ENCODE results near the gene CTCFL. TPM values are rescaled to one million over a fixed set of nuclear protein-coding genes. Genes with fewer than 3 reads are reported as not detected.

Gene CTCFL
- total RNA-seq, 1 donor from 2014 or later, result not detected

DNA sequence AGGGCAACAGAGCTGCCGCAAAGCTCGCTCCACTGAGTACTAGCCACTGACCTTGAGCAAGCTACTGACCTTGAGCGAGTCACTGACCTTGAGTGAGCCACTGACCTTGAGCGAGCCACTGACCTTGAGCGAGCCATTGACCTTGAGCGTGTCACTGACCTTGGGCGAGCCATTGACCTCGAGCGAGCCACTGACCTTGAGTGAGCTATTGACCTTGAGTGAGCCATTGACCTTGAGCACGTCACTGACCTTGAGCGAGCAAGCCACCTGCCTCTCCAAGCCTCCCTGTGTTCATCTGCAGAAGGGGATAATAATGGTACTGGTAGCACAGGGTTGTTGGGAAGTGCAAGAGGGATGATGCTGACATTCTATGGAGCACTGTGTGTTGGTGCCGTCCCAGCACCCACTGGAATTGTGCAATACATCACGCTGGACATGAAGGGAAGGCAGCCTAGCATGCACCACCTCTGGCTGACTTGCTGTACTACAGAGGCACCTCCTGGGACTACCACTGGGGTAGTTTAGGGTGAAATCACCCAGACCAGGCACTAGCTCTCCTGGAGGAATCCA is 60.2 kb downstream of the CTCFL start:
- DNase-seq, result no peak

DNA sequence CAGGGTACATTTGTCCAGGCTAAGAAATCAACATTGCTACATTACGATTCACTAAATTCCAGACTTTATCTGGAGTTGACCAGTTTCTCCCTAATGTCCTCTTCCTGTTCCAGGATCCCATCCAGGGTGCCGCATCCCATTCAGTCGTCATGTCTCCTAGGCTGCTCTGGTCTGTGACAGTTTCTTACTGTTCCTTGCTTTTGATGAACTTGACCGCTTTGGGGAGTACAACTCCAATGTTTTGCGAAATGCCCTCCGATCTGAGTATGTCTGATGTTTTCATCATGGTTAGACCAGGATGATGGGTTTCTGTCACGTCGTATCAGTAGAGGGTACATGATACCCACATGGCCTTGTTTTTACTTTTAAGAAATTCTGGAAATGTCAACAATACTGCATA is 62.2 kb downstream of the CTCFL start:
- DNase-seq, result no peak

- DNase-seq, result no peak
Measured at GRCh38 chr20:57461726-57462125, 63.2 kb downstream of the CTCFL start.

GRCh38 chr20:57460781-57461465 is 64.0 kb downstream of the CTCFL start:
- DNase-seq, result no peak

GRCh38 chr20:57459897-57460296 is 65.0 kb downstream of the CTCFL start:
- DNase-seq, result no peak

- DNase-seq, result no peak
Measured at GRCh38 chr20:57459278-57459677, 65.7 kb downstream of the CTCFL start.

GRCh38 chr20:57458400-57459160 is 66.4 kb downstream of the CTCFL start:
- DNase-seq, result peak; percentile 63

GRCh38 chr20:57457243-57458095 is 67.5 kb downstream of the CTCFL start:
- DNase-seq, result no peak

- no peak for DNase-seq
Measured at GRCh38 chr20:57456116-57456515, 68.8 kb downstream of the CTCFL start.

DNA sequence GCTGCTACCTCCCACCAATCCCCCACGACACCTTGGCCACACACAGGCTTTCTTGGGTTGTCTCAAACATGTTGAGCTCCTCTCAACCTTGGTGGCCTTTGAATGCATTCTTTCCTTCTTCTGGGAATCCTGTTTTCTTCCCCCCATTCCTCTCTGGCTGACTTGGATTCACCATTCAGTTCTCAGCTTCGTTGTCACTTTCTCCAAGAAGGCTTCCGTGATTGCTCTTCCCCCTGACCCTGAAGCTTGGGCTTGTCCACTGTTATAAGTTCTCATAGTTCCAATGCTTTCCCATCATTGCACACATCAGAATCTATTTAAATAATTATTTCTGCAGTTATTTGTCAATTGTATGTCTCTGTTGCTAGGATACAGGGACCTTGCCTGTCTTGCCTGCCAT is 69.6 kb downstream of the CTCFL start:
- no peak for DNase-seq

DNA sequence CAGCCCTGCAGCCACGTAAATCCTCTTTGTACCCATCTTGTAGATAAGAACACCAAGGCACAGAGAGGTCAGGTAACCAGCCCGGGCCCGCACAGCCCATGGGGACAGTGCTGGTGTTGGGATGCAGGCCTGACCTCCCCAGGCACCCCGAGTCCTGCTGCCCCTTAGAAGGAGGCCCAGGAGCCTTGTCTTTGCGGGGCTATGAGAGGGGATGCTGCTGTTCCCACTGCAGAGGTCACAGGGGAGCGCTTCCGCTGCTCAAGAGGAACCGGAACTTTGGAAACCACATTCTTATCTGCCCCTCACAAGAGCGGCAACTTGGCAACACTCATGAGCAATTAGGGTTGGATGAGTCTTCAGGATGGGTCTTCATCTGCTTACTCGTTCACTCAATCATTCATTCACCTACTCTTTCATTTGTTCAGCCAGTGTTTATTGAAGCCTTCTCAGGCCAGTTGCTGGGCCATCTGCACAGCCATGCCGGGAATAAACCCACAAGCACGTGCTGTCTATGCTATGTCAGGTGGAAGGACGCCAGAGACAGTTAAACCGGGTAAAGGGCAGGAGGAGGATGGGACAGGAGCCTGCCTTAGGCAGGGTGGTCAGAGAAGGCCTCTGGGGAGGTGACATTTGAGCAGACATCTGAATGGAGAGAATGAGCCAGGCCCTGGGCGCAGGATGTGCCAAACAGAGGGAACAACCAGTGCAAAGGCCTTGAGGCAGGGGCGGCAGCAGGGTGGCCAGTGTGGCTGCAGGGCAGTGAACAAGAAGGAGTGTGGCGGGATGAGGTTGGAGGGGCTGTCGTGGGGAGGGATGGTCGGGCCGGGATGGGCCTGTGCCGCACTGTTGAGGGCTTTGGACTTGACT is 72.9 kb downstream of the CTCFL start:
- no peak for DNase-seq

- DNase-seq, result no peak
Measured at GRCh38 chr20:57451431-57451794, 73.5 kb downstream of the CTCFL start.

DNA sequence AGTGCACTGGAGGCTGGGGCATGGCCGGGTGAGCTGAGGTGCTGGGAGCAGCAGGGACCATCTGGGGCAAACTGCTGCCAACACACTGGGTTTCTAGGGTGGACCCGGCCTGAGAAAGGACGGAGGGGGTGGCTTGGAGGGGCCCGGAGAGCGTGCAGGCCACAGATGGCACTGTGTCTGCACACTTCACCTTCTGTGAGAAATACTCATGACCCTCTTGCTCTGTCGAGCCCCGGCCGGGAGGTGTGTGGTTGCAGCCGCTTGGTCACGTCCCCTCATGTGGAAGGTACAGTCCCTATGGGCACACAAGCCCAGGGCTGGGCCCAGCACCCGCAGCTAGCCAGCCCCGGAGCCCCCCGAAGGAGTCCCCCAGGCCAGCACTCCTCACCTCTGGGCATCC is 74.0 kb downstream of the CTCFL start:
- DNase-seq, result no peak

GRCh38 chr20:57450419-57450818 is 74.5 kb downstream of the CTCFL start:
- DNase-seq, result no peak

DNA sequence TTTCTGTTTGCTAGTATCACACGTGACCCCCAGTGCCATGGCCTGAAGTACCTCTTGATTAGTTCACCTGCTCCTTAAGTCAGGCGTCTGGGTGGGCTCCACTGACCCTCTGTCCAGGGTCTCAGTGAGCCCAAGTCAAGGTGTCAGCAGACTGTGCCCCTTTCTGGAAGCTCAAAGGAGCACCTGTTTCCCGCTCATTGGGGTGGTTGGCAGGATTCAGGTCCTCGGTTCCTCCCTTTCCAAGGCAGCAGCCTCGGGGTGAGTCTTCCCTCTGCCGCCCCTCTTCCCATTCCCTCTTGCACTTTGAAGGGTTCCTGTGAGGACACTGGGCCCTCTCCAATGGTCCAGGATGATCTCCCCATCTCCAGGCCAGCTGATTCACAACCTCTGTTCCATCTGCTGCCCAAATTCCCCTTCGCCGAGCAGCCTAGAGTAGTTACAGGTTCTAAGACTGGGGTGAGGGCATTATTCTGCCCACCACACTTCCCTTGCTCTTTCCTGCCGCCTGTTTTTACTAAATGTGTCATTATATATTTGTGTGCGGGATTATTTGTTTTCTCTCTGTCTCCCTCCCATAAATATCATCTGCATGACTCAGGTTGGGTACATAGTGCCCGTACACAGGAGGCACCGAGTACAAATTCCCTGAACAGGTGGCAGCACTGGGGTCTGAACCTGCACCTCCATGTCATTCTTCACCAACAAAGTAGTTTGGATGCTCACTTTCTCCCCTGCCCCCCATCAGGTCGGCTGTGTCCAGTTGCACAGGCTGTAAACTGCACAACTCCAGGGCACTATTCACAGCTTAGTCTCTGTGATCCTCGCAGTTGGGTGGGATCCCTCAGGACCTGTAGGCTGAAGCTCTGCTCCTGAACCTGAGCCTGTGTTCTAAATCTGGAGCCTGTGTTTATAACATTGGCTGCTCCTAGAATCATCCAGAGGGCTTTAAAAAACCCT is 75.3 kb downstream of the CTCFL start:
- no peak for DNase-seq

- no peak for DNase-seq
Measured at GRCh38 chr20:57448764-57449354, 76.1 kb downstream of the CTCFL start.
